ENCODE results near the gene COL1A2.

DNA sequence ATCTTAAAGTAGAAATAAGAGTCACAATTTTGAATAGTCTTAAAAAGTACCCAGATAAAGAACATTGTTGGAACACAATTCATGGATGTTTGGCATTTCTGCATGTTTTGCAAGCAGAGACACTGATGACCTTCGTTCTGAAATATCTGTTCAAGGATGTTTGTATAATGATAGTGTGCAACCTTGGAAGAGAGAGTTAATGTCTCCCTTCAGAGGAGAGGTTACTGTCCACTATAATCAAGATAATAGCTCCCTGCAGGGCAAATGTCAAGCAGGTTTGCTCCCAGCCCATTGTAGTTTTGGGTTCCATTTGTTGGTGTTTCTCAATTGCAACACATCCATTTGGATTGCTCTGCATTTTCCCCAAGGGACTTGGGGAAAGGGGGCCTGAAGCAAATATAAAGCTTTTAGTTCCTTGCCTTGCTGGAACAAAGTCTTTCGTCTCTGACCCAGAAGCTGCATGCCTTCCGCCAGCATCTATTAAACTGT is 45.2 kb downstream of the COL1A2 start:
- TF ChIP-seq, protein P1, sequence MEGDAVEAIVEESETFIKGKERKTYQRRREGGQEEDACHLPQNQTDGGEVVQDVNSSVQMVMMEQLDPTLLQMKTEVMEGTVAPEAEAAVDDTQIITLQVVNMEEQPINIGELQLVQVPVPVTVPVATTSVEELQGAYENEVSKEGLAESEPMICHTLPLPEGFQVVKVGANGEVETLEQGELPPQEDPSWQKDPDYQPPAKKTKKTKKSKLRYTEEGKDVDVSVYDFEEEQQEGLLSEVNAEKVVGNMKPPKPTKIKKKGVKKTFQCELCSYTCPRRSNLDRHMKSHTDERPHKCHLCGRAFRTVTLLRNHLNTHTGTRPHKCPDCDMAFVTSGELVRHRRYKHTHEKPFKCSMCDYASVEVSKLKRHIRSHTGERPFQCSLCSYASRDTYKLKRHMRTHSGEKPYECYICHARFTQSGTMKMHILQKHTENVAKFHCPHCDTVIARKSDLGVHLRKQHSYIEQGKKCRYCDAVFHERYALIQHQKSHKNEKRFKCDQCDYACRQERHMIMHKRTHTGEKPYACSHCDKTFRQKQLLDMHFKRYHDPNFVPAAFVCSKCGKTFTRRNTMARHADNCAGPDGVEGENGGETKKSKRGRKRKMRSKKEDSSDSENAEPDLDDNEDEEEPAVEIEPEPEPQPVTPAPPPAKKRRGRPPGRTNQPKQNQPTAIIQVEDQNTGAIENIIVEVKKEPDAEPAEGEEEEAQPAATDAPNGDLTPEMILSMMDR (IDR thresholded peaks at IDR 0.05) = no peak
- TF ChIP-seq POLR2A (IDR thresholded peaks at IDR 0.05) (no peak), EP300 (IDR thresholded peaks at IDR 0.05) (no peak), POLR2AphosphoS5 (IDR thresholded peaks at IDR 0.05) (no peak)
